Activated CD4-positive, alpha-beta T cell treated with anti-CD3 and anti-CD28 coated beads for 1 hour (primary cell): ENCODE measurements around the gene IGFN1.
"Not testable (repeated sequence)": the region's sequence is repeated elsewhere in the genome, so short reads cannot be mapped to it uniquely, and the experiment has no call there.

ENCODE experiments used
- DNase-seq: peaks from one replicate; pipeline ENCODE4 v3.0.0-alpha.2; 2020

The IGFN1 gene

GRCh38 chr1:201219481-201220387 is 29.1 kb downstream of the IGFN1 start:
- no peak for DNase-seq

DNA sequence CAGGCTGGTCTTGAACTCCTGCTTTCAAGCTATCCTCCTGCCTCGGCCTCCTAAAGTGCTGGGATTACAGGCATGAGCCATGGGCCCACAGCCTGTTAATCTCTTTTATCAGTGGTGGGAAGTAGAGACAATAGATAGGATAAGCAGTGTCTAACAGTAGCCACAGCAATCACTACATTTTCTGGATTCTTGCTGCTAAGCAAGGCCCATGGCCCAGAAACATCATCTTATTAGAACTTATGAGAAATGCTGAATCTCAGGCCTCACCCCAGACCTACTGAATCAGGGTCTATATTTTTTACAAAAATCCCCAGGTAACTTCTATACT is 29.7 kb downstream of the IGFN1 start:
- no peak for DNase-seq

DNA sequence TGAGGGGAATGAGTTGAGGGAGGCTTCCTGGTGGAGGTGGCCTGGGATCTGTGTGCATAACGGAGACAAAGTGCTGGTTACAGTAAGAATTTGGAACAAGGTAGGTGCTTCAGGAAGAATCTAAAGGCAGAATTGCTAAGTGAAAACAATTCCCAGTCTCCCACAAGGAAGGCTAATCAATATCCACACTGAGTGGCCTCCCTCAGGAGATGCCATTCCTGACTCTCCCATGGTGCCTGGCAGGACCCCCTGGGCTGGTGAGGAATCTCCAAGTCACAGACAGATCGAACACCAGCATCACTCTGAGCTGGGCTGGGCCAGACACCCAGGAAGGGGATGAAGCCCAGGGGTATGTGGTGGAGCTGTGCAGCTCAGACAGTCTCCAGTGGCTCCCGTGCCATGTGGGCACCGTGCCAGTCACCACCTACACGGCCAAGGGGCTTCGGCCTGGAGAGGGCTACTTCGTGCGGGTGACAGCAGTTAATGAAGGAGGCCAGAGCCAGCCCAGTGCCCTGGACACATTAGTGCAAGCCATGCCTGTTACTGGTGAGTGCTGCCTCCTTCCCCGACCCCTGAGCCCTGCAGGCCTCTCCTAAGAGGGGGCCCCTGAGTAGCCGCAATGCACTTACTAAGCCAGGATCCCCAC is 30.7 kb downstream of the IGFN1 start:
- DNase-seq: no peak

GRCh38 chr1:201222125-201222524 is 31.5 kb downstream of the IGFN1 start:
- no peak for DNase-seq

- DNase-seq: no peak
These were observed 33.4 kb downstream of the IGFN1 start for GRCh38 chr1:201223852-201224665.

GRCh38 chr1:201224666-201225370 is 34.2 kb downstream of the IGFN1 start:
- DNase-seq: no peak

DNA sequence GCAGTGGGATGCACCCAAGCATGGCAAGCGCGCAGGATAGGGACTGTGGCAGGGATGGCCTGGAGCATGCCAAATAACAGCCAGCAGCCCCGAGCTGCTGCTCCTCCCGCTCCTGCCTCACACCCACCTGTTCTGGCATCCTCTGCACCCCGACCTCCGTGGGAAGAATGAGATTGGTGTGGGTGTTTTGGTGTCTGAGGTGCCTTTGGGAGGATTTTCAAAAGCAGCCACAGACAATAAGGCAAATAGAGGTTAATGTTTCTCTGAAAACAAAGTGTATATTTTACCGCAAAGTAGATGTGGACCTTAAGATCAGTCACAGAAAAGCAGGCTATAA is 35.5 kb downstream of the IGFN1 start:
- DNase-seq: no peak

- DNase-seq: no peak
These were observed 36.4 kb downstream of the IGFN1 start for GRCh38 chr1:201226859-201227488.

DNA sequence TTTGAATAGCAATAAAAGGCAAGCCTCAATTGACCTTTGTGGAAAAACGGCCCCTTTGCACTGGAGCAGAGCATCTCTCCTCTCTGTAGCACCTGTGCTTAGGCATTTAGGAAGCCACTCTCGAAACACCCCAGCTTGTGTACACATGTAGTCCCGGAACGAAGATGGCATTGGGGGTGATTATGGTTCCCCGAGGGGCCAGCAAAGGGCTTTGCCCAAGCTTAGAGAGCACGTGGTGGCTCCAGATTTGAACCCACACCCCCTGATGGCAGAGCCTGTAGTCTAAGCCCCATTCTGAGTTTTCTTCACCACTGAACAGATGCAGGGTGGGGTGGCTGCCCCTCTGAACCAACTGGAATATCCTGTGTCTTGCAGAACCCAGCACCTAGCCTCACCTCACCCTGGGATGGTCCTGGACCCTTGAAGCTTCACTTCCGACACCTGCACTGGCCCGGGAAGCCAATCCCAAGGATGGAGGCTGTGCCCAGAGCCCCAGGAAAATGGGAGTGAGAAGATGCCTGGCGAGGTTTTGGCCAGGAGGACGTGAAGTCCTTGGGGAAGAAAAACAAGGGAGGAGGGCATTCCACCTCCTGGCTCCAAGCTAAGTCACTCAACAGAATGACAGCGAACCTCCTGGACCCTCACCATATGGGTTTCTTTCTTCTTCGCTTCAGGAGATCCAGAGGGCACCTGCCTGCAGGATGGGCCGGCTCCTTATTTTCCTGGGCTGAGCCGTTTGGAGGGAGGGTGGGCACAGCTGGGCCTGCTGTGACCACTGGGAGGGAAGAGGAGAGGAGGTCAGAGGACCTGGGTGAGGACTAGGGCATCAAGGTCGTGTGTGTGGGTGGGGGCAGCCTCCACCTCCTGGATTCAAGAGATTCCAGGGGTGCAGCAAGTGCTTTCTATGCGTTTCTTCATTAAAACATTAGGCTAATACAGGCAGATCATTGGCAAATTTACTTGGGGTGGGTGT is 37.7 kb downstream of the IGFN1 start:
- no peak for DNase-seq

DNA sequence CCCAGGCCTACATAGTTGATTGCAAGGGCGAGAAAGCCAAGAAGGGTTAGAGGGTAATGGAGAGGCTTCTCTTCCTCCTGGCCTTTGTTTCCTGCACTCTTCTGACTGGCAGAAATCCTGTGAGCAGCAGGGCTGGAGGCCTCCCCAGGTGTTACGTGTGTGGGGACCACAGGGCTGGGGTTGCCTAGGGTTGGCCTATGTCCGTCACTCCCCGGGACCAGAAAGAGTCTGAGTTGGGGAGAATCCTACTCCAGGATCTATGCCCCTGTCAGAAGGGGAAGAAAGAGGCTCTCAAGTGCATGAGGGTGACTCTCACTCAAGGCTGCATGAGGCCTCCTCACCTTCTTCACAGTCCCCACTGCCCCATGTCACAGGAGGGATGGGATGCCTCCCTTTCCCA is 38.5 kb downstream of the IGFN1 start:
- DNase-seq: no peak

DNA sequence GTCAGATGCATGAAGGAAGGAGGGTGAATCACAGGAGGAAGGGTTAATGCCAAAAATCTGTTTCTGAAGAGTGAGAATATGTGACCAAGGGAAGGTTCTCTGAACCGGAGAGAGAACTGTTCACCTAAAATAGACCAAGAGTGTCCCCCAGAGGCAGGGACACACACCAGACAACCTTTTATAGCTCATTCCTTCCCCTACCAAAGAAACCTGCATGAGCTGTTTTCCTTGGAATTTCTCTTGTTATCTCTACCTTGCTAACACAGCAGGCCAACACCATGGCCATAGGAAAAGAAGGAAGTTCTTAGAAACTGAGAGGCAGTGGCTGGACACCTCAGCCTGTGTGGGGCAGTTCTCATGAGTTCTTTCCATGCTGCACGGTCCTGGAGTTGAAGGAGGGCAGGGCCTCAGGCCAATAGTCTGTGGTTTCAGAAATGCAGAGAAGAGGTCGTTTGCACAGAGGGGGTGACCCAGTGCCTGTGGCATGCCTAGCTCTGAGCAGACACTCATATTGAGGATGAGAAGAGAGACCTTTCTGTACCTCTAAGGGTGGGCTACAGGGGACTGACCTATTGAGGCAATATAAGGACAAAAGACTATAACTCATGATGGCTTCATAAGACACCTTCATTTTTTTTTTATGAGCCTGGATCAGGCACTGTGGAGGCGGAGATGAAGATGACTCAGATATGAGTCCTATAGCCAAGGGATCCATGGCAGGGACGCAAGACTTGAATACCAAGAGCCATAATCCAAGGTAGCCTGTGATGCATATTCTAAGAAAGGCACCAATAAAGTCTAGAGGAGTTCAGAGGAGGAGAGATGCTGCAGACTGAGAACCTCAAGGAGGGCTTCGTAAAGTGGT is 39.4 kb downstream of the IGFN1 start:
- no peak for DNase-seq

DNA sequence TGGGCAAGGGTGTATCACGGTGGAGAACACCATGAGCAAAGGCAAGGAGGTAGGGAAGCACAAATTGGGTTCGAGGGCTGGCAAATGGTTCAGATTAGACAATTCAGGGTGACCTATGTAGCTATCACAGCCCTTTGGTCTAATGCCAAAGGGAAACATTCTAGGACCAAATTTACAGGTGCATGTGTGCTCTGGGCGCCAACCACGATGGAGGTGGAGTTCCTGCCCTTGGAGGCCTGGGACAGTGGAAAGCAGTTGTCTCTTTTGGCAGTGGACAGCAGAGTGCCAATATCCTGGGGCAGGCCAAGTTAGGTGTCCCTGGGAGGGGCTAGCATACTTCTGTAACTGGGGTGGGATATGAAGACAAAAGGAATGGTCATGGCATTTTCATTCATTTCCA is 40.1 kb downstream of the IGFN1 start:
- DNase-seq: no peak

GRCh38 chr1:201239646-201240045 is 49.0 kb downstream of the IGFN1 start:
- DNase-seq: not testable (repeated sequence)

DNA sequence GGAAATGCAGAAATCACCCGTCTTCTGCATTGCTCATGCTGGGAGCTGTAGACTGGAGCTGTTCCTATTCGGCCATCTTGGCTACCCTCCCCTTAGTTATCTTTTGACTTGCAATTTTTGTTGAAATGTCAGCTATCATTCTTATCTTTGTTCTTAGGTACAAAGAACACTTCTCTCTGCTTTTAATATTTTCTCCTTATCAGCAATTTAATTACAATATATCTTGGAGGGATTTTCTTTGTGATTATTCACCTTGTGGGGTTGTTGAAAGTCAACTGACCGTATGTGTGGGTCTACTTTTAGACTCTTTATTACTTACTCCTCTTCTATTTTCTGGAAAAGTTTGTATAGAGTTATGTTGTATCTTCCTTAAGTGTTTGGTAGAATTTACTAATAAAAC is 49.5 kb downstream of the IGFN1 start:
- DNase-seq: no peak

DNA sequence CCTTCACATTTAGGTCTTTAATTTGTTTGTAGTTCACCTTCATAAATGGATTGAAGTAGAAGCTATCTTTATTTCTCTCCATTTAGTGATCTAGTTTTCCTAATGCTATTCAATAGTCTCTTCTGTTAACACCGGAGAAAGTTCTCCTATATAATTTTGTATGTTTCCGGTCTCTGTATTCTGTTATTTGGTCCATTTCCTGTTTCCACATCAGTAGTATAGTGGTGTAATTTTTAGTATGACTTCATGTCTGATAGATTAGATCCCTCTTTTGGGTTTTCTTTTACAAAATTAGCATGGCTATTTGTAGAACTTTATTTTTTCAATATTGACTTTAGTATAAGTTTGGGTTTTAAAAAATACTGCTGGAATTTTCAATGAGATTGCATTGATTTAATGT is 51.1 kb downstream of the IGFN1 start:
- DNase-seq: no peak

DNA sequence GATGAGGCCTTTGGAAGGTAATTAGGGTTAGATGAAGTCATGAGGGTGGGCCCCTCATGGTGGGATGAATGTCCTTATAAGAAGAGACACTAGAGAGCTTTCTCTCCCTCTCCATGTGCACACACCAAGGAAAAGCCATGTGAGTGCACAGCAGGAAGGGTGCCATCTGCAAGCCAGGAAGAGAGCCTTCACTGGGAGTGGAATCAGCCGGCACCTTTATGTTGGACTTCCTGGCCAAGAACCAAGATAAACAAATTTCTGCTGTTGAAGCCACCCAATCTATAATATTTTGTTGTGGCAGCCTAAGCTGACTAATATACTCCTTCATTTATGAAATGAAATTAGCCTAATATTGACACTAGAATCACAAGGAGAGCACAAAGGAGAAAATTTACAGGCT is 54.5 kb downstream of the IGFN1 start:
- no peak for DNase-seq

GRCh38 chr1:201248721-201249559 is 58.3 kb downstream of the IGFN1 start:
- DNase-seq: no peak

GRCh38 chr1:201250326-201251011 is 59.8 kb downstream of the IGFN1 start:
- no peak for DNase-seq

- DNase-seq: no peak
These were observed 60.8 kb downstream of the IGFN1 start for GRCh38 chr1:201251411-201251810.
